NT2/D1 (cell line): ENCODE results near the gene PIK3C3.

ENCODE experiments used
- DNase-seq: peaks from one replicate; pipeline ENCODE4 v3.0.0-alpha.2; 2011; ENCODE audit warnings: low read depth, low spot score
- H3K27me3 ChIP-seq: 2 replicates; pipeline ENCODE4 v1.6.0; 2011; ENCODE audit warnings: mild to moderate bottlenecking; ENCODE audit not compliant: insufficient read length, insufficient read depth
- H3K36me3 ChIP-seq: 2 replicates; pipeline ENCODE4 v1.6.1; 2011; ENCODE audit warnings: mild to moderate bottlenecking, low read length, mixed read lengths; ENCODE audit not compliant: insufficient read depth, insufficient read length
- H3K4me1 ChIP-seq: 2 replicates; pipeline ENCODE4 v1.5.1; 2011; ENCODE audit not compliant: insufficient read depth, insufficient read length
- H3K4me3 ChIP-seq: 2 replicates; pipeline ENCODE4 v1.5.1; 2011; ENCODE audit warnings: low read depth; ENCODE audit not compliant: insufficient read length
- H3K9ac ChIP-seq: 2 replicates; pipeline ENCODE4 v1.6.0; 2011; ENCODE audit warnings: low read depth; ENCODE audit not compliant: insufficient read length
- H3K9me3 ChIP-seq: 2 replicates; pipeline ENCODE4 v1.5.1; 2011; ENCODE audit warnings: mild to moderate bottlenecking, low read length; ENCODE audit not compliant: insufficient read depth
- SUZ12 ChIP-seq: IDR thresholded peaks from 2 replicates; pipeline ENCODE4 v1.6.1; 2011; ENCODE audit not compliant: insufficient read length, insufficient read depth; ENCODE audit errors: extremely low read depth
- YY1 ChIP-seq: IDR thresholded peaks from 2 replicates; pipeline ENCODE4 v1.6.1; 2011; ENCODE audit not compliant: insufficient read length, insufficient read depth
- ZNF274 ChIP-seq: IDR thresholded peaks from 2 replicates; pipeline ENCODE4 v1.6.1; 2011; ENCODE audit warnings: mild to moderate bottlenecking, low read depth, low read length

PIK3C3 gene

GRCh38 chr18:41966943-41967342 lies 11.9 kb downstream of the PIK3C3 start:
- no peaks in the 10 kb centered on the region for H3K27me3 ChIP-seq
- H3K9me3 ChIP-seq = no peaks in the 10 kb centered on the region
- H3K36me3 ChIP-seq = peaks cover 43% of the 10 kb centered on the region
- no peak for TF ChIP-seq YY1
- no peak for TF ChIP-seq ZNF274
- TF ChIP-seq SUZ12 = no peak
- H3K4me3 ChIP-seq = no peak overlapping the region
- no peaks in the 10 kb centered on the region for H3K4me1 ChIP-seq
- no peak for DNase-seq
- H3K9ac ChIP-seq = no peak overlapping the region

DNA sequence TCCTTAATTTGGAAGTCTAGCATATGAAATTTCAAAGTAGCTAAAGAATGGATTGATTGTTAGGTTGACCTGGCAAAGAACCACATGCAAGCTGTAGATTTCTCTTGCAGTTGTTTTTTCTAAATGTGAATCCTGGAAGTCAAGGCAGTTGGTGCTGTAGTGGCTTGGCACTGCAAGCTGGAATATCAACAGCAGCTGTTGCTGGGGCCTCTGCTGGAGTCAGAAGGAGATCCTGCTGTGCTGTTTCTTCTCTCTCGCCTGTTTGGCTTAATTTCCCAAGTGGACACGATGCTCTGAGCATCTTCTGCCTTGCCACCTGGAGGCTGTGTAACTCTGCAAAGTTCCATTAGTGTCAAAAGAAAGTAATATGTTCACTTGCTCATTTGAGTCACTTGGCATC lies 12.6 kb downstream of the PIK3C3 start:
- TF ChIP-seq ZNF274 (no peak), SUZ12 (no peak), YY1 (no peak)
- DNase-seq = no peak
- Histone ChIP-seq H3K4me1 (no peaks in the 10 kb centered on the region), H3K36me3 (peaks cover 38% of the 10 kb centered on the region), H3K9ac (no peak overlapping the region), H3K27me3 (no peaks in the 10 kb centered on the region), H3K9me3 (no peaks in the 10 kb centered on the region), H3K4me3 (no peak overlapping the region)

GRCh38 chr18:41969881-41970280 lies 14.8 kb downstream of the PIK3C3 start:
- H3K4me3 ChIP-seq = no peak overlapping the region
- TF ChIP-seq ZNF274 (no peak), YY1 (no peak), SUZ12 (no peak)
- DNase-seq = no peak
- no peak overlapping the region for H3K9ac ChIP-seq
- no peaks in the 10 kb centered on the region for H3K27me3 ChIP-seq
- H3K36me3 ChIP-seq = peaks cover 33% of the 10 kb centered on the region
- no peaks in the 10 kb centered on the region for H3K4me1 ChIP-seq
- no peaks in the 10 kb centered on the region for H3K9me3 ChIP-seq

GRCh38 chr18:41972067-41972925 lies 17.3 kb downstream of the PIK3C3 start:
- TF ChIP-seq ZNF274 = no peak
- Histone ChIP-seq H3K9ac (no peak overlapping the region), H3K4me1 (no peaks in the 10 kb centered on the region), H3K9me3 (no peaks in the 10 kb centered on the region), H3K4me3 (no peak overlapping the region), H3K36me3 (peaks cover 24% of the 10 kb centered on the region), H3K27me3 (no peaks in the 10 kb centered on the region)
- no peak for DNase-seq

GRCh38 chr18:41973983-41974382 lies 18.9 kb downstream of the PIK3C3 start:
- no peak for DNase-seq
- peaks cover 16% of the 10 kb centered on the region for H3K36me3 ChIP-seq
- H3K9ac ChIP-seq = no peak overlapping the region
- no peak overlapping the region for H3K4me3 ChIP-seq
- TF ChIP-seq SUZ12 (no peak), ZNF274 (no peak), YY1 (no peak)
- H3K27me3 ChIP-seq = no peaks in the 10 kb centered on the region
- no peaks in the 10 kb centered on the region for H3K9me3 ChIP-seq
- H3K4me1 ChIP-seq = no peaks in the 10 kb centered on the region

GRCh38 chr18:41974796-41975201 lies 19.8 kb downstream of the PIK3C3 start:
- TF ChIP-seq YY1 = no peak
- no peak for TF ChIP-seq SUZ12
- no peak for TF ChIP-seq ZNF274
- no peaks in the 10 kb centered on the region for H3K9me3 ChIP-seq
- no peak overlapping the region for H3K4me3 ChIP-seq
- H3K27me3 ChIP-seq = no peaks in the 10 kb centered on the region
- H3K4me1 ChIP-seq = no peaks in the 10 kb centered on the region
- DNase-seq = no peak
- H3K9ac ChIP-seq = no peak overlapping the region
- H3K36me3 ChIP-seq = peaks cover 15% of the 10 kb centered on the region

DNA sequence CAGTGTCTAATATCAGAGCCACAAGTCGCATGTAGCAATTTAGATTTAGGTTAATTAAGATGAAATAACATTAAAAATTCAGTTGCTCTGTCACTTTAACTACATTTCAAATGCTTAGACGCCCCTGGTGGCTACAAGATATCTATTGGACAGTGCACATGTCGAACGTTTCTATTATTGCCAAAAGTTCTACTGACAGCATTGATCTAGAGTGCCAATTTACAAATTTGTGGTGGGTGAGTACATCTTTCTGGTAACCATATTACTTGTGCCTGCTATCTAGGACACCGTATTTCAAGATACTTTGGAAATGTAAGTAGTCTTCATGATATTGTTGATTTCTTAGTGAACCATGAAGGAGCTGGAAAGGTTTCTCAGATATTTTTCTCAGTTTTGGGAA lies 20.2 kb downstream of the PIK3C3 start:
- no peak overlapping the region for H3K9ac ChIP-seq
- H3K27me3 ChIP-seq = no peaks in the 10 kb centered on the region
- no peaks in the 10 kb centered on the region for H3K4me1 ChIP-seq
- TF ChIP-seq YY1 = no peak
- no peak for TF ChIP-seq SUZ12
- TF ChIP-seq ZNF274 = no peak
- no peaks in the 10 kb centered on the region for H3K9me3 ChIP-seq
- H3K4me3 ChIP-seq = no peak overlapping the region
- DNase-seq = no peak
- peaks cover 10% of the 10 kb centered on the region for H3K36me3 ChIP-seq
